Measurements from ENCODE around the gene AK3. TPM values are rescaled to one million over a fixed set of nuclear protein-coding genes. Genes with fewer than 3 reads are reported as not detected.
"Not testable (repeated sequence)": the region's sequence is repeated elsewhere in the genome, so short reads cannot be mapped to it uniquely, and the experiment has no call there.

AK3 gene
- total and polyA plus RNA-seq, 5 donors: 91.3 to 153 (median 119) TPM

DNA sequence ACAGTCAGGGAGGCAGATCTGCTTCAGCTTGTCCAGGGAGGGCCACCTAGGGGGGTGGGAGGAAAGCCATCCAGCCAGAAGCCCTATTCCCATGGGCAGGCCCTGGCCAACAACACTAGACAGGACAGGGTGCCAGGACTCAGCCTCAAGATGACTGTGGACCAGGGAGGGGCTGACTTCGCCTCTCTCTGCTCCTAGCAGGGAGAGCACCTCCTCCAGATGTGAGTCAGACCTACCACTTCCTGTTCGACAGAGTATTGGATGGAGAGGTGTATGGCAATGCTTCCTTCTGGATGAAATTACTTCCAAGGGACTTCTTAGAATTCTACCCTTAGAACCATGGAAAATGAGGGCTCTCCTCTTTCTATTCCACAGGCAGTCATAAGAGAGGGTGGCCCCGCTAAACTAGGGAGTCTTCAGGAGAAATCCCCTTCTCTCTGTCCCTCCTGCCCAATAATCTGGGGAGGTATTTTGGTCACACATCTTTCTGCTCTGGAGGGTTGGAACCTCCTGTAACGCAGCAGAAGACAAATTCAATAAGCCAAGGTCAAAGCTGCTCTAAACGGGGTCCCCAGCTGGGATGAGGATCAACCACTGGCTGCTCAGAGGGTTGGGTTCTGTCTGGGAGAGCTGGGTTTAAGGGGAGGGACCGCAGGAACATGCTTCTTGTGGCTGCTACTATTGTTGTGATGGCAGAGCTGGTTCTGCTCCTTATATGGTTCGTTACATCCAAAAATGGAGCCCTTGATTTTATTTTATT is 28.5 kb upstream of the AK3 start:
- H3K27ac ChIP-seq (ENCODE audit: low read length): no peak overlapping the region

DNA sequence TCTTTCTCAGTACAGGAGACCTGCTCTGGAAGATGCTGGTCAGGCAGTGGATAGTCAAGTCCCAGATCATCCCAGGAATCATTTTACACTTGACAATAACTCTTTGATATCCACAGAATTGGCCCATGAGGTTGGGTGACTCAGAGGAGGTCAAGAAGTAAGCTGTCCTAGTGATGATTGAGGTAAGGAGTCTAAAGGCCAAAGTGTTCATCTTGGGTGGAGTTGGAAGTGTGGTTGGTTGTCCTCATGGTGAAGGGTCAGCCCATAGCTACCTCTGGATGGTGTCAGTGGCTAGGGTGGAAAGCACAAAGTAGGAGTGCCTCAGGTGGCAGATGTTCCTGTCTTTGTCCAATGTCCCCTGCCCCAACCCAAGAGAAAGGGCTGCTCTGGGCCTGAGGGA is 27.7 kb upstream of the AK3 start:
- H3K4me3 ChIP-seq (ENCODE audit: low read length): no peak overlapping the region
- H3K27ac ChIP-seq (ENCODE audit: low read length): no peak overlapping the region
- H3K27me3 ChIP-seq (ENCODE audit: control insufficient read depth, insufficient read depth): no peaks in the 10 kb centered on the region
- H3K4me1 ChIP-seq (ENCODE audit: control insufficient read depth, insufficient read depth, low read length): no peaks in the 10 kb centered on the region
- ATAC-seq (no peak), DNase-seq (no peak)
- intact Hi-C loops (cut with DNase I): loop anchor here in 2 of 4 donors (10.0 kb wide), 2 partner anchors 216 to 826 kb away; partner anchors contain the start of gene JAK2 (in 1 of the 2)
- H3K9me3 ChIP-seq (ENCODE audit: control insufficient read depth, low read length): no peaks in the 10 kb centered on the region

More for the DNA sequence above, 28.5 kb upstream of the AK3 start:
- peak in 1 of 3 donors; percentile 52 for DNase-seq
- Histone ChIP-seq H3K4me1 (ENCODE audit: control insufficient read depth, insufficient read depth, low read length) (no peaks in the 10 kb centered on the region), H3K4me3 (ENCODE audit: low read length) (no peak overlapping the region), H3K27me3 (ENCODE audit: control insufficient read depth, insufficient read depth) (no peaks in the 10 kb centered on the region), H3K9me3 (ENCODE audit: control insufficient read depth, low read length) (no peaks in the 10 kb centered on the region)
- no peak for ATAC-seq
- WGBS: 83% methylated on average over 7 of the region's 7 CpGs
- intact Hi-C loops (cut with DNase I): loop anchor here in 2 of 4 donors (10.0 kb wide), 2 partner anchors 215 to 825 kb away; partner anchors contain the start of gene JAK2 (in 1 of the 2)

DNA sequence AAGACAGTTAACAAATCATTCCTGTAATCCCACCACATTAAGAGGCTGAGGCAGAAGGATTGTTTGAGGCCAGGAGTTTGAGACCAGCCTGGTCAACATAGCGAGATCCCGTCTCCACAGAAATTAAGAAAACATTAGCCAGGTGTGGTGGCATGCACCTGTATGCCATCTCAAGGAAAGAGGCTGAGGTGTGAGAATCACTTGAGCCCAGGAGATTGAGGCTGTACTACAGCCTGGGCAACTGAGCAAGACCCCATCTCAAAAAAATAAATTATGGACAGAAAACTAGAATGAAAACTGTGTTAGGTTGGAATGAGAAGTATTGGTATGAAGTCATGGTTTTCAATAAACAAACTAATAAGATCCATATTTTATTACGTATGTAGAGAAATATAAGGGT is 23.0 kb upstream of the AK3 start:
- no peaks in the 10 kb centered on the region for H3K4me1 ChIP-seq (ENCODE audit: control insufficient read depth, insufficient read depth, low read length)

GRCh38 chr9:4762886-4763541 is 22.0 kb upstream of the AK3 start:
- peak; percentile 42 to 65 (median 63) for DNase-seq
- Histone ChIP-seq H3K27me3 (ENCODE audit: control insufficient read depth, insufficient read depth) (no peaks in the 10 kb centered on the region), H3K27ac (ENCODE audit: low read length) (no peak overlapping the region), H3K4me1 (ENCODE audit: control insufficient read depth, insufficient read depth, low read length) (no peaks in the 10 kb centered on the region), H3K4me3 (ENCODE audit: low read length) (peak overlapping the region; percentile 41), H3K9me3 (ENCODE audit: control insufficient read depth, low read length) (no peaks in the 10 kb centered on the region)
- intact Hi-C loops (cut with DNase I): loop anchor here (5.0 to 10.0 kb wide), 3 partner anchors 222 to 832 kb away; partner anchors contain the start of gene JAK2 (in 4 of the 4)
- WGBS: 33% methylated on average over 14 of the region's 14 CpGs
- ATAC-seq: peak; percentile 79 to 84

More for the DNA sequence above, 23.0 kb upstream of the AK3 start:
- H3K27ac ChIP-seq (ENCODE audit: low read length): no peak overlapping the region
- intact Hi-C loops (cut with DNase I): loop anchor here (5.0 to 10.0 kb wide), 3 partner anchors 221 to 831 kb away; partner anchors contain the start of gene JAK2 (in 4 of the 4)
- DNase-seq (no peak), ATAC-seq (no peak)
- 83% methylated on average over 3 of the region's 3 CpGs for WGBS
- H3K4me3 ChIP-seq (ENCODE audit: low read length): no peak overlapping the region
- no peaks in the 10 kb centered on the region for H3K27me3 ChIP-seq (ENCODE audit: control insufficient read depth, insufficient read depth)
- no peaks in the 10 kb centered on the region for H3K9me3 ChIP-seq (ENCODE audit: control insufficient read depth, low read length)

- Histone ChIP-seq H3K4me1 (ENCODE audit: control insufficient read depth, insufficient read depth, low read length) (no peaks in the 10 kb centered on the region), H3K4me3 (ENCODE audit: low read length) (peak overlapping the region; percentile 41), H3K27ac (ENCODE audit: low read length) (no peak overlapping the region), H3K9me3 (ENCODE audit: control insufficient read depth, low read length) (no peaks in the 10 kb centered on the region), H3K27me3 (ENCODE audit: control insufficient read depth, insufficient read depth) (no peaks in the 10 kb centered on the region)
- peak; percentile 53 to 59 for ATAC-seq
- intact Hi-C loops (cut with DNase I): loop anchor here (5.0 to 10.0 kb wide), 3 partner anchors 223 to 833 kb away; partner anchors contain the start of gene JAK2 (in 4 of the 4)
- peak; percentile 68 to 87 (median 77) for DNase-seq
- 28% methylated on average over 22 of the region's 22 CpGs for WGBS
Observed at GRCh38 chr9:4762108-4762885, 21.3 kb upstream of the AK3 start.

GRCh38 chr9:4760122-4760521 is 19.1 kb upstream of the AK3 start:
- no peak overlapping the region for H3K27ac ChIP-seq (ENCODE audit: low read length)

DNA sequence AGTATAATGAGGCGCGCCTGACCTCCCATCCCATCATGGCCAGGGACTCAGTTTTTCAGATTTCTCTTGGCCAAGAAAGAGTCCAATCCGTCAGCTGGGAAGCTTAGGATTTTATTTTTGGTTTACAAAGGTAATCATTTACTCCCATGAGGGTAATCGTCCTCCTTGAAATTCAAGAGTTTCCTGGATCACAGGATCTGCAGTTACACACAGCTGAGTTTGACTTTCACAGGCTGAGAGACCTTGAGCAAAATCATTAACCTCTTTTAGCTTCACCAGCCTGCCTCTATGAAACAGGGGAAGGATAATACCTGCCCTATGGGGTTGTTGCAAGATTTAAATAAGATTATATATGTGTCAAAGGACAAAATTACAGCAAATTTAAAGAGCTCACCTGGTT is 15.4 kb upstream of the AK3 start:
- no peaks in the 10 kb centered on the region for H3K27me3 ChIP-seq (ENCODE audit: control insufficient read depth, insufficient read depth)

More at GRCh38 chr9:4760122-4760521, 19.1 kb upstream of the AK3 start:
- Histone ChIP-seq H3K4me1 (ENCODE audit: control insufficient read depth, insufficient read depth, low read length) (no peaks in the 10 kb centered on the region), H3K9me3 (ENCODE audit: control insufficient read depth, low read length) (no peaks in the 10 kb centered on the region), H3K27me3 (ENCODE audit: control insufficient read depth, insufficient read depth) (no peaks in the 10 kb centered on the region), H3K4me3 (ENCODE audit: low read length) (no peak overlapping the region)
- peak; percentile 26 to 51 for ATAC-seq
- intact Hi-C loops (cut with DNase I): loop anchor here (5.0 to 10.0 kb wide), 3 partner anchors 225 to 835 kb away; partner anchors contain the start of gene JAK2 (in 4 of the 4)
- WGBS: 73% methylated on average over 3 of the region's 3 CpGs
- no peak for DNase-seq

DNA sequence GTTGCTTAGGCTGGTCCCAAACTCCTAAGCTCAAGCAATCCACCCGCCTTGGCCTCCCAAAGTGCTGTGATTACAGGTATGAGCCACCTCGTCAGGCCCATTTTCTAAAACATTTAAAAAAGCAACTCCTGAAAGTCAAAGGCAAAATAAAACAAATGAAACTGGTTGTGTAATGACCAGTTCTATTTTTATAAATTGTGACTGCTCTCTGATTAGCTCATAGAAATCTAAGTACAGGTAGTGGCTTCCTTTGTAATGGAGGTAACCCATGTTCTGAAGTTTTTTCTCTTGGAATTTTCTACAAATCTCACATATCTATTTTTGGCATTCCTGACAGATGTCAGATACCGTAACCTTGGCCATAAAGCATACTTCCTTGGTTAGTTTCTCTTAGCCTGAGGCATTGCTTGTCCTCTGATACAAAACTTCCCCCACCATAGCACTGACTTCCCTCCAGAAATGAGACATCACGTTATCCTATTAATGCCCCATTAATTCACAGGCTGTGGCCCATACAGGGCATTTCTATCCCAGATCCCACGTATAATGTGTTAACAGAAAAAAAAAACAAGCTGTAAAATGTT is 14.1 kb upstream of the AK3 start:
- ATAC-seq (no peak), DNase-seq (no peak)
- no peak overlapping the region for H3K4me3 ChIP-seq (ENCODE audit: low read length)
- no peak overlapping the region for H3K27ac ChIP-seq (ENCODE audit: low read length)
- 60% methylated on average over 5 of the region's 5 CpGs for WGBS
- peaks cover 2% of the 10 kb centered on the region for H3K4me1 ChIP-seq (ENCODE audit: control insufficient read depth, insufficient read depth, low read length)
- no peaks in the 10 kb centered on the region for H3K9me3 ChIP-seq (ENCODE audit: control insufficient read depth, low read length)
- H3K27me3 ChIP-seq (ENCODE audit: control insufficient read depth, insufficient read depth): no peaks in the 10 kb centered on the region
- intact Hi-C loops (cut with DNase I): loop anchor here in 2 of 4 donors (10.0 kb wide), 2 partner anchors 680 to 840 kb away; partner anchors contain the start of gene PLGRKT (in 1 of the 2)

More for the DNA sequence above, 15.4 kb upstream of the AK3 start:
- ATAC-seq (no peak), DNase-seq (no peak)
- H3K4me1 ChIP-seq (ENCODE audit: control insufficient read depth, insufficient read depth, low read length): no peaks in the 10 kb centered on the region
- no peaks in the 10 kb centered on the region for H3K9me3 ChIP-seq (ENCODE audit: control insufficient read depth, low read length)
- H3K27ac ChIP-seq (ENCODE audit: low read length): no peak overlapping the region
- 62% methylated on average over 4 of the region's 4 CpGs for WGBS
- H3K4me3 ChIP-seq (ENCODE audit: low read length): no peak overlapping the region
- intact Hi-C loops (cut with DNase I): loop anchor here in 2 of 4 donors (10.0 kb wide), 2 partner anchors 678 to 838 kb away; partner anchors contain the start of gene PLGRKT (in 1 of the 2)

GRCh38 chr9:4754530-4754929 is 13.5 kb upstream of the AK3 start:
- DNase-seq; H3K27me3 ChIP-seq (ENCODE audit: control insufficient read depth, insufficient read depth); H3K4me3 ChIP-seq (ENCODE audit: low read length); ATAC-seq; H3K9me3 ChIP-seq (ENCODE audit: control insufficient read depth, low read length); H3K27ac ChIP-seq (ENCODE audit: low read length); H3K4me1 ChIP-seq (ENCODE audit: control insufficient read depth, insufficient read depth, low read length): not testable (repeated sequence)
- intact Hi-C loops (cut with DNase I): loop anchor here in 2 of 4 donors (10.0 kb wide), 2 partner anchors 680 to 840 kb away; partner anchors contain the start of gene PLGRKT (in 1 of the 2)

All from right cardiac atrium (tissue), 5 donors.